Mammary epithelial cell (primary cell): ENCODE measurements around the gene OSBPL9.

Source experiments
- CTCF ChIP-seq, 2 donors: IDR thresholded peaks in 1 of 2; conservative IDR thresholded peaks in 1 of 2; 2 replicates each; pipeline ENCODE4 v1.5.1; 2011 to 2012; ENCODE audit warnings: inconsistent platforms in 2 of 2, low read length in 2 of 2, mild to moderate bottlenecking in 2 of 2, control low read depth in 1 of 2, low read depth in 1 of 2; ENCODE audit not compliant: insufficient read depth in 1 of 2; ENCODE audit errors: extremely low read depth in 1 of 2
- EZH2 ChIP-seq: IDR thresholded peaks from 2 replicates; pipeline ENCODE4 v1.6.1; 2012; ENCODE audit warnings: low read length, inconsistent platforms, borderline replicate concordance

GRCh38 chr1:51649593-51650091 is 32.8 kb downstream of the OSBPL9 start:
- no peak for TF ChIP-seq CTCF (conservative IDR thresholded peaks at IDR 0.05 in 1 of 2, IDR thresholded peaks at IDR 0.05 in 1 of 2; ENCODE audit: extremely low read depth in 1 of 2, insufficient read depth in 1 of 2, low read depth in 1 of 2, low read length in 2 of 2)
- no peak for TF ChIP-seq EZH2
